GM12801 (cell line): Measurements from ENCODE around the gene ANKRD9.

Experiments used
- CTCF ChIP-seq: IDR thresholded peaks from one replicate; pipeline ENCODE4 v1.5.1; 2011; ENCODE audit warnings: control low read depth; ENCODE audit not compliant: insufficient read length; ENCODE audit errors: extremely low read depth

The ANKRD9 gene

GRCh38 chr14:102479107-102479506 lies 30.5 kb downstream of the ANKRD9 start:
- TF ChIP-seq CTCF = no peak

GRCh38 chr14:102474934-102475333 lies 34.6 kb downstream of the ANKRD9 start:
- no peak for TF ChIP-seq CTCF

- no peak for TF ChIP-seq CTCF
These were observed 36.0 kb downstream of the ANKRD9 start for GRCh38 chr14:102473559-102473958.

GRCh38 chr14:102472791-102473150 lies 36.8 kb downstream of the ANKRD9 start:
- no peak for TF ChIP-seq CTCF

GRCh38 chr14:102471921-102472790 lies 37.4 kb downstream of the ANKRD9 start:
- no peak for TF ChIP-seq CTCF

- TF ChIP-seq CTCF = no peak
These were observed 40.3 kb downstream of the ANKRD9 start for GRCh38 chr14:102469261-102469660.

- TF ChIP-seq CTCF = no peak
These were observed 44.7 kb downstream of the ANKRD9 start for GRCh38 chr14:102464846-102465341.
